K562 (cell line): ENCODE data around the gene G6PC2. TPM values are rescaled to one million over a fixed set of nuclear protein-coding genes. Genes with fewer than 3 reads are reported as not detected.

Experiments
- CBFB ChIP-seq: sonication (generic); formaldehyde crosslinking; IDR thresholded peaks from 2 replicates; pipeline ENCODE4 v1.4.0; 2020; ENCODE audit warnings: mild to moderate bottlenecking, missing genetic modification reagents
- DIDO1 ChIP-seq: fragments of 450-650 bp; IDR thresholded peaks from 2 replicates; pipeline ENCODE4 v1.6.1; 2016; ENCODE audit warnings: low read depth, missing biosample characterization, missing genetic modification characterization
- FOSL1 ChIP-seq: fragments of 200-800 bp; sonication (Bioruptor generic); conservative IDR thresholded peaks from 2 replicates; pipeline ENCODE4 v1.6.1; 2016; ENCODE audit warnings: missing genetic modification characterization, missing compliant biosample characterization
- FOXM1 ChIP-seq, 2 experiments: fragments of 450-650 bp in 1 of 2; sonication (generic) in 1 of 2; formaldehyde crosslinking in 1 of 2; IDR thresholded peaks; 2 replicates each; pipeline versions ENCODE4 v1.6.1 to v1.9.0; 2017 to 2022; ENCODE audit warnings: low read depth in 2 of 2, mild to moderate bottlenecking in 2 of 2, missing genetic modification reagents in 1 of 2, moderate library complexity in 1 of 2
- KLF16 ChIP-seq: IDR thresholded peaks from 2 replicates; pipeline ENCODE4 v1.6.1; 2016; ENCODE audit warnings: antibody characterized with exemption
- MAFK ChIP-seq: IDR thresholded peaks from 2 replicates; pipeline ENCODE4 v1.6.1; 2011; ENCODE audit warnings: low read length, improper control_type of control experiment
- MEIS2 ChIP-seq: fragments of 450-650 bp; IDR thresholded peaks from 2 replicates; pipeline ENCODE4 v1.6.1; 2014; ENCODE audit warnings: mild to moderate bottlenecking; ENCODE audit not compliant: partially characterized antibody
- NCOA1 ChIP-seq: fragments of 450-650 bp; IDR thresholded peaks from 2 replicates; pipeline ENCODE4 v1.6.1; 2016; ENCODE audit warnings: low read depth
- NCOR1 ChIP-seq: fragments of 450-650 bp; IDR thresholded peaks from 2 replicates; pipeline ENCODE4 v1.6.1; 2016; ENCODE audit warnings: mild to moderate bottlenecking, moderate library complexity
- OTX1 ChIP-seq: fragments of 450-650 bp; formaldehyde crosslinking; IDR thresholded peaks from 2 replicates; pipeline ENCODE4 v1.4.0; 2022; ENCODE audit warnings: mild to moderate bottlenecking
- PTBP1 ChIP-seq: fragments of 200-400 bp; formaldehyde crosslinking; IDR thresholded peaks from 2 replicates; pipeline ENCODE4 v1.6.1; 2017; ENCODE audit warnings: low read depth, low read length
- RREB1 ChIP-seq: fragments of 250-450 bp; sonication (Bioruptor Pico); IDR thresholded peaks from 2 replicates; pipeline ENCODE4 v1.4.0; 2020
- SNRNP70 ChIP-seq: fragments of 200-400 bp; formaldehyde crosslinking; optimal IDR thresholded peaks from 2 replicates; pipeline ENCODE3; 2017; ENCODE audit warnings: low read depth, low read length
- SOX6 ChIP-seq: fragments of 450-650 bp; IDR thresholded peaks from 2 replicates; pipeline ENCODE4 v1.6.1; 2014; ENCODE audit warnings: mild to moderate bottlenecking
- TEAD4 ChIP-seq, 2 experiments: sonication (generic) in 1 of 2; formaldehyde crosslinking in 1 of 2; IDR thresholded peaks; 2 replicates each; pipeline versions ENCODE4 v1.6.1 to v1.8.0; 2012 to 2022; ENCODE audit warnings: borderline replicate concordance in 1 of 2, inconsistent platforms in 1 of 2, low read length in 1 of 2, mild to moderate bottlenecking in 1 of 2, missing genetic modification reagents in 1 of 2
- ZC3H11A ChIP-seq: IDR thresholded peaks from 2 replicates; pipeline ENCODE4 v1.6.1; 2012; ENCODE audit warnings: low read depth, low read length, improper control_type of control experiment
- ZC3H4 ChIP-seq: sonication (generic); formaldehyde crosslinking; IDR thresholded peaks from 2 replicates; pipeline ENCODE4 v1.9.0; 2021; ENCODE audit warnings: missing genetic modification reagents, borderline replicate concordance
- ZNF644 ChIP-seq: fragments of 200-800 bp; sonication (Bioruptor generic); IDR thresholded peaks from 2 replicates; pipeline ENCODE4 v1.6.1; 2016; ENCODE audit warnings: low read depth, missing genetic modification characterization, missing compliant biosample characterization
- ZNF778 ChIP-seq: fragments of 450-650 bp; formaldehyde crosslinking; IDR thresholded peaks from 2 replicates; pipeline ENCODE4 v1.4.0; 2020; ENCODE audit warnings: mild to moderate bottlenecking, moderate library complexity
- polyA plus RNA-seq, 8 experiments: library from polyadenylated mRNA; depleted of rRNA in 4 of 8; stranded (reverse) in 5 of 8; unstranded in 3 of 8; fragments of >200 nt; fragmentation: Nextera tagmentation in 2 of 8; fragmentation: Illumina TruSeq in 1 of 8; extraction: Ambion mirVana in 2 of 8; extraction: Trizol in 1 of 8; gene quantifications; 2 replicates each; pipeline versions ENCODE4 v1.2.1 to v1.2.3, GENCODE V29; 2011 to 2014; ENCODE audit warnings: inconsistent platforms in 1 of 8, missing spikeins in 1 of 8
- total RNA-seq, 7 experiments: library from RNA; depleted of rRNA in 6 of 7; stranded (reverse); fragments of >200 nt in 6 of 7; fragmentation: Illumina TruSeq in 2 of 7; extraction: Trizol in 2 of 7; gene quantifications; 2 replicates each; pipeline versions ENCODE4 v1.2.1 to v1.2.3, GENCODE V29; 2011 to 2021; ENCODE audit warnings: low replicate concordance in 1 of 7
- TF ChIP-seq, protein P1 (sequence below): IDR thresholded peaks from 2 replicates; pipeline ENCODE4 v1.6.1; 2014; ENCODE audit warnings: antibody characterized with exemption
- TF ChIP-seq, protein P2 (sequence below): sonication (generic); formaldehyde crosslinking; IDR thresholded peaks from 2 replicates; pipeline ENCODE4 v1.8.1; 2022; ENCODE audit warnings: missing genetic modification reagents
- TF ChIP-seq, protein P3 (sequence below): fragments of 450-650 bp; IDR thresholded peaks from 2 replicates; pipeline ENCODE4 v1.6.1; 2016; ENCODE audit warnings: low read depth, mild to moderate bottlenecking, moderate library complexity

The G6PC2 gene
- total and polyA plus RNA-seq, 9 of the 15 experiments (the other 6 are each of a cell fraction or from before 2014, with no cell fraction given): 0.03 to 0.15 TPM; not detected in 7

GRCh38 chr2:168941297-168941696 is 40.2 kb downstream of the G6PC2 start (continued):
- TF ChIP-seq FOXM1 (IDR thresholded peaks at IDR 0.05; ENCODE audit: low read depth) (peak; percentile 66; the same call in 1 of the 2 replicates), FOXM1 (CRISPR knock-in tag; IDR thresholded peaks at IDR 0.05; ENCODE audit: low read depth) (no peak), ZNF778 (CRISPR knock-in tag) (no peak), PTBP1 (no peak), ZC3H4 (CRISPR knock-in tag) (no peak), SNRNP70 (no peak), ZC3H11A (no peak), MEIS2 (no peak), CBFB (no peak), RREB1 (CRISPR knock-in tag) (no peak), MAFK (no peak), NCOA1 (no peak; the same call in 1 of the 2 replicates), NCOR1 (peak; percentile 80), FOSL1 (tag) (no peak), OTX1 (CRISPR knock-in tag) (no peak), DIDO1 (tag) (no peak), SOX6 (peak; percentile 31; the same call in 1 of the 2 replicates), ZNF644 (no peak), KLF16 (peak; percentile 75; the same call in 1 of the 2 replicates), TEAD4 (IDR thresholded peaks at IDR 0.05; ENCODE audit: low read length) (peak; percentile 93), TEAD4 (CRISPR knock-in tag; IDR thresholded peaks at IDR 0.05; ENCODE audit: borderline replicate concordance) (no peak)
- TF ChIP-seq, protein P1, sequence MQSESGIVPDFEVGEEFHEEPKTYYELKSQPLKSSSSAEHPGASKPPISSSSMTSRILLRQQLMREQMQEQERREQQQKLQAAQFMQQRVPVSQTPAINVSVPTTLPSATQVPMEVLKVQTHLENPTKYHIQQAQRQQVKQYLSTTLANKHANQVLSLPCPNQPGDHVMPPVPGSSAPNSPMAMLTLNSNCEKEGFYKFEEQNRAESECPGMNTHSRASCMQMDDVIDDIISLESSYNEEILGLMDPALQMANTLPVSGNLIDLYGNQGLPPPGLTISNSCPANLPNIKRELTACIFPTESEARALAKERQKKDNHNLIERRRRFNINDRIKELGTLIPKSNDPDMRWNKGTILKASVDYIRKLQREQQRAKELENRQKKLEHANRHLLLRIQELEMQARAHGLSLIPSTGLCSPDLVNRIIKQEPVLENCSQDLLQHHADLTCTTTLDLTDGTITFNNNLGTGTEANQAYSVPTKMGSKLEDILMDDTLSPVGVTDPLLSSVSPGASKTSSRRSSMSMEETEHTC: no peak
- TF ChIP-seq, protein P2, sequence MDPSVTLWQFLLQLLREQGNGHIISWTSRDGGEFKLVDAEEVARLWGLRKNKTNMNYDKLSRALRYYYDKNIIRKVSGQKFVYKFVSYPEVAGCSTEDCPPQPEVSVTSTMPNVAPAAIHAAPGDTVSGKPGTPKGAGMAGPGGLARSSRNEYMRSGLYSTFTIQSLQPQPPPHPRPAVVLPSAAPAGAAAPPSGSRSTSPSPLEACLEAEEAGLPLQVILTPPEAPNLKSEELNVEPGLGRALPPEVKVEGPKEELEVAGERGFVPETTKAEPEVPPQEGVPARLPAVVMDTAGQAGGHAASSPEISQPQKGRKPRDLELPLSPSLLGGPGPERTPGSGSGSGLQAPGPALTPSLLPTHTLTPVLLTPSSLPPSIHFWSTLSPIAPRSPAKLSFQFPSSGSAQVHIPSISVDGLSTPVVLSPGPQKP: no peak
- TF ChIP-seq, protein P3, sequence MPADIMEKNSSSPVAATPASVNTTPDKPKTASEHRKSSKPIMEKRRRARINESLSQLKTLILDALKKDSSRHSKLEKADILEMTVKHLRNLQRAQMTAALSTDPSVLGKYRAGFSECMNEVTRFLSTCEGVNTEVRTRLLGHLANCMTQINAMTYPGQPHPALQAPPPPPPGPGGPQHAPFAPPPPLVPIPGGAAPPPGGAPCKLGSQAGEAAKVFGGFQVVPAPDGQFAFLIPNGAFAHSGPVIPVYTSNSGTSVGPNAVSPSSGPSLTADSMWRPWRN: 0 out of 2 replicates have a peak, but pooled peaks have one; percentile 19
